ENCODE measurements around the gene ZNF48. TPM values are rescaled to one million over a fixed set of nuclear protein-coding genes. Genes with fewer than 3 reads are reported as not detected.

ZNF48 gene
- polyA plus RNA-seq, 1 of the 3 experiments (the other 2 are of a cell fraction) = 8.8 TPM

GRCh38 chr16:30377812-30378235 lies 17.4 kb upstream of the ZNF48 start:
- peak; percentile 85 for DNase-seq

More at GRCh38 chr16:30377812-30378235, 17.4 kb upstream of the ZNF48 start:
- peak overlapping the region; percentile 98 to 99 for H3K27ac ChIP-seq (ENCODE audit: low read depth in 2 of 2, low read length in 1 of 2)
- peaks cover 19% of the 10 kb centered on the region for H3F3A ChIP-seq (replicated peaks; ENCODE audit: insufficient read depth)
- peak; percentile 56; the same call in 1 of the 2 replicates for TF ChIP-seq TCF12 (IDR thresholded peaks at IDR 0.05)
- TF ChIP-seq ZBTB33 (IDR thresholded peaks at IDR 0.05; ENCODE audit: borderline replicate concordance, low read depth) = no peak
- TF ChIP-seq YY1 (IDR thresholded peaks at IDR 0.05; ENCODE audit: low read depth) = peak; percentile 32; the same call in 1 of the 2 replicates
- TF ChIP-seq FOXM1 (IDR thresholded peaks at IDR 0.05; ENCODE audit: low read depth) = peak; percentile 39; the same call in 1 of the 2 replicates
- peak; percentile 60; the same call in 1 of the 2 replicates for TF ChIP-seq FOXJ3 (CRISPR knock-in tag; IDR thresholded peaks at IDR 0.05)
- 0 out of 2 replicates have a peak, but pooled peaks have one; percentile 9 for TF ChIP-seq RCOR1 (IDR thresholded peaks at IDR 0.05; ENCODE audit: low read length)
- TF ChIP-seq MXI1 (IDR thresholded peaks at IDR 0.05; ENCODE audit: low read depth, low read length) = peak; percentile 63; the same call in 1 of the 2 replicates
- peak; percentile 18 for TF ChIP-seq CHD2 (IDR thresholded peaks at IDR 0.05; ENCODE audit: low read length, partially characterized antibody)
- TF ChIP-seq POLR2AphosphoS5 (IDR thresholded peaks at IDR 0.05; ENCODE audit: low read depth, low read length) = peak; percentile 82
- TF ChIP-seq ELF1 (IDR thresholded peaks at IDR 0.05) = peak; percentile 49; the same call in 1 of the 2 replicates
- peak; percentile 21 for TF ChIP-seq GATA2 (CRISPR knock-in tag; IDR thresholded peaks at IDR 0.05)
- TF ChIP-seq MAX (IDR thresholded peaks at IDR 0.05; ENCODE audit: low read depth) = peak; percentile 85
- no peak for TF ChIP-seq USF2 (IDR thresholded peaks at IDR 0.05; ENCODE audit: borderline replicate concordance, low read depth, low read length)
- no peak for TF ChIP-seq CTCF (IDR thresholded peaks at IDR 0.05)
- peak overlapping the region; percentile 100 for H3K4me2 ChIP-seq
- H3K4me3 ChIP-seq (ENCODE audit: low read depth in 2 of 2, low read length in 1 of 2) = peak overlapping the region; percentile 56 to 96
- under 1% methylated on average over 23 of the region's 39 CpGs for WGBS (ENCODE audit: low lambda C conversion rate)
- H3K79me2 ChIP-seq (ENCODE audit: insufficient read depth) = peaks cover 15% of the 10 kb centered on the region; the same call in 1 of the 2 replicates
- H3K9me3 ChIP-seq = no peaks in the 10 kb centered on the region
- H3K27me3 ChIP-seq (ENCODE audit: insufficient read depth) = no peaks in the 10 kb centered on the region
- no peaks in the 10 kb centered on the region for H3K9me2 ChIP-seq
- H2AFZ ChIP-seq (ENCODE audit: low read depth) = peak overlapping the region; percentile 87
- H3K36me3 ChIP-seq (replicated peaks in 1 of 2; ENCODE audit: control insufficient read depth in 1 of 2, insufficient read depth in 2 of 2, low read length in 1 of 2) = peaks cover 0 to 6% of the 10 kb centered on the region in 2 experiments
- peaks cover 6 to 9% of the 10 kb centered on the region in 2 experiments; a peak in 3 of 4 replicates for H3K4me1 ChIP-seq (ENCODE audit: control insufficient read depth in 1 of 2, insufficient read depth in 2 of 2, low read depth in 1 of 2, low read length in 1 of 2)
- H3K9ac ChIP-seq = peak overlapping the region; percentile 97
- H4K20me1 ChIP-seq (ENCODE audit: insufficient read depth) = peaks cover 12% of the 10 kb centered on the region; the same call in 1 of the 2 replicates
- ChIA-PET POLR2A (interaction anchor here (0.9 to 1.5 kb wide), 5 partner anchors 9 to 24 kb away, joined by 3 to 9 read pairs (median 3); partner anchors contain the start of gene ZNF48), CTCF (interaction anchor here (0.6 to 2.0 kb wide), 8 partner anchors 18 to 31 kb away, joined by 3 to 11 read pairs (median 3); partner anchors contain the start of genes CD2BP2, ZNF48 and ZNF771)

All from SK-N-SH (cell line).